Left kidney (tissue), 2 donors: Measurements from ENCODE around the gene GATA5. TPM values are rescaled to one million over a fixed set of nuclear protein-coding genes. Genes with fewer than 3 reads are reported as not detected.
"Not testable (repeated sequence)": the region's sequence is repeated elsewhere in the genome, so short reads cannot be mapped to it uniquely, and the experiment has no call there.

Experiments used
- DNase-seq: peaks from one replicate; pipeline ENCODE4 v3.0.0-alpha.2; 2013
- polyA plus RNA-seq: library from polyadenylated mRNA; unstranded; fragments of 120-200 nt; gene quantifications from one replicate; pipeline ENCODE4 v1.2.1, GENCODE V29; 2013; ENCODE audit not compliant: insufficient read length

Gene GATA5
- polyA plus RNA-seq, 1 donor, result 6.9 TPM

DNA sequence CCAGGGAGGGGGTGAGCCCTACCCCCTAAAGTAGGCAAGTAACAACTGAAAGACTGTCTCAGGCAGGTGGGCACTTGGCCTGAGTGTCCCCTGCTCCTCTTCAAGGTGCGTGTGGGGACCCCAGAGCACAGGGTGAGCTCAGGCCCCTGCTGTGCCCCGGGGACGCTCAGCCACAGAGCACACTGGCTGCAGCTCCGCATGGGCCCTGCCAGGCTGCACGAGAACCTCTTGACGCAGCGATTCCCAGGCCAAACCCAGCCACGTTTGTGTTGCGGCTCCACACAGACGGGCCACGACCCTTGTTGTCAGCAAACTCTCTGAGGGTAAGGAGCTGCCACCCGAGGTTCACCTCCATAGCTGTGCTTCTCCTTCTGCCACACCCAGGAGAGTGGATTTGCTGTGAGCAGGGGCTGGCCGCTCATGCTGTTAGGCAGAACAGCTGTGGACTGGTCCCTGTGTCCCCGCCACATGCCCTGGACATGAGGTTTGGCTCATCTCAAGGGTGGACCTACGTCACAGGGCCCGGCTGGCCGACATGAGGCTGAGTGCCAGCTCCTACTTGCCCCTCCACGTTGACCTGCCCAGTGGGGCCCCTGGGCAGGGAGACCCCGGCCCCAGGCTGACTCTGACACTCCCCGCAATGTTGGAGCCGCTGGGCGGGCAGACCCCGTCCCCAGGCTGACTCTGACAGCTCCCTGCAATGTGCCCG, 29.7 kb upstream of the GATA5 start:
- DNase-seq, result no peak

- DNase-seq, result no peak
Observed at GRCh38 chr20:62504323-62504722, 28.5 kb upstream of the GATA5 start.

DNA sequence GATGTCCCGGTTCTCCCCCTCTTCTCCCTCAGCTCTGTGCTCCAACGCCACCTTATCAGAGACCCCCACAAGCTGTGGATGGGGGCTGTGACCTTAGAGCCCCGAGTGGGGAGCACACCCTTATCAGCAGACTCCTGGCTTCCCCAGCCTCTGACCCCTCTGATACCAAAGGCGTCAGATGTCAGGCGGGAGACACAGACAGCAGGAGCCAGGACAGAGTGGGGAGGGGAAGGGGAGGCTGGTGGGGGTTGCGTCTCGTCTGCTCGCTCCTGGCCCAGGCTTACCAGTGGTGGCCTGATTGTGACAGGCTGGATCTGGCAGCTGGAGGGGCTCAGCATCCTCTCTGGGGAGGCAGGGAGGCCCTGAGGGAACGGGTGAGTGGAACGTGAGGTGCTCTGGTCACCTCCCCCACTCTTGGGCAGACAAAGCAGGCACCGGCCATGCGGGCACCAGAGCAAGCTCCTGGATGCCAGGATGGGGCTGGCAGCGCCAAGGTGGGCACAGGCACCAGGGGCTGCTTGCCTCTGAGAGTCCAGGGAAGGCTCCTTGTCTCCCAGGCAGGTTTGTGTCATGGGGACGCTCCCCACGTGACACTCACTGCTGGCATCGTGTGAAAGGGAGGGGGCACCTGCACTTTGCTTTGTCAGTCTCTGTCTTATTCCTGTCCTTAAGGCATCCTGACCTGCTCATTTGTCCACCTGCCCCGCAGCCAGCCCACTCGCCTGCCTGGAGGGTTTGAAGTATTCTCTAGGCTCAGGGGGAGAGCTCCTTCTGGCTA, 27.8 kb upstream of the GATA5 start:
- no peak for DNase-seq

GRCh38 chr20:62502496-62503095, 26.8 kb upstream of the GATA5 start:
- DNase-seq, result no peak

DNA sequence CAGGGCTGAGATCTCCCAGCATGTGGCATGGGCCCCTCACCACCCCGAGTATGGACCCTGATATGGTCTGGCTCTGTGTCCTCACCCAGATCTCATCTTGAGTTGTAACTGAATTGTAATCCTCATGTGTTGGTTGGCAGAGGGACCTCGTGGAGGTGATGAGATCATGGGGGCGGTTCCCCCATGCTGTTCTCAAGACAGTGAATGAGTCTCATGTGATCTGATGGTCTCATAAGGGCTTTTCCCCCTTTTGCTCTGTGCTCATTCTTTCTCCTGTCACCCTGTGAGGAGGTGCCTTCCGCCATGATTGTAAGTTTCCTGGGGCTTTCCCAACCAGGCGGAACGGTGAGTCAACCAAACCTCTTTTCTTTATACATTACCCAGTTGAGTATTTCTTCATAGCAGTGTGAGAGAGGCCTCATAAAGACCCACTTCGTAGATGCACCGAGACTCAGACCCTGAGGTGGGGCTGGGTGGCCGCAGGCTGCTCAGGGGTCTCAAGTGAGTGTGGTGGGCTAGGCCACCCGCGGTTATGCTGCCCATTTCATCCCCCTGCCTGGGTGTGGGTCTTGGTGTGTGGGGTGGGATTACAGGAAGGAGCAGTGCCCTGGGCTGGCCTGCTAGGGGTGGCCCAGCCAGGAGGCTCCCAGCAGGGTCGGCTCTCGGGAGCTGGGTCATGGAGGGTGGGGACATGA, 26.2 kb upstream of the GATA5 start:
- DNase-seq, result no peak

- no peak for DNase-seq
Observed at GRCh38 chr20:62500237-62500864, 24.6 kb upstream of the GATA5 start.

DNA sequence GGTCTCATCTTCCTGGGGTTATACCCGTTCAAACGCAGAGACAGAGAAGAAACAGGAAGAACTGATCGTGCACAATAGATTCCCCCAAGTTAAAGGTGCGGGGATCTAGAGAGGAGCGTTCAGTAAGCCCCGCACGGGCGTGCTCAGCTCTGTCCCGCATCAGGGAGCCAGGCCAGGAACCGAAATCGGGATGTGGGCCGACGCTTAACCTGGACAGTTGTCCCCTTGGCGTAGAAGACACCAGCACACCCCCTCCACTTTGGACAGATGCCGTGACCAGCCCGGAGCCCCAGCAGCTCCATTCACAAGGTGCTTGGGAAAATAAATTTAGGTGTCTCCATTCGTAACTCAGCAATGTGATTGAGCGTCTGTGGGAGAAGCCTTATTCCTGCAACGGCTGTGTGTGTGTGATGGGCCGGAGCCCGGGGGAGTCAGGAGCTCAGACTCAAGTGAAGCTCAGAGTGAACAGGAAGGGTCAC, 24.0 kb upstream of the GATA5 start:
- no peak for DNase-seq

DNA sequence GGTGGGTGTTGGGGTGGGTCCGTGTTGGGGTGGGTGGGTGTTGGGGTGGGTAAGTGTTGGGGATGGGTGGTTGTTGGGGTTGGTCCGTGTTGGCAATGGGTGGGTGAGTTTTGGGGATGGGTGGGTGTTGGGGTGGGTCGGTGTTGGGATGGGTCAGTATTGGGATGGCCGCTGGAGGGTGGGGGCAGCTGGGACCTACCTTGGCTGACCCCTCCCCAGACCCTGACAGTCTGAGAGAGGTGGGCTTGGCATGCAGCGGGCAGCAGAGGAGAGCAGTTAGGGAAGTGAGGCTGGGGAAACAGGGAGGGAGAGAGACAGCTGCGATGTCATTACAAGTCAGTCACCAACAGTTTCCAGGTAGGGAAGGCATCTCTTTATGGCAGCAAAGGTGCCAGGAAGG, 23.1 kb upstream of the GATA5 start:
- DNase-seq, result no peak

DNA sequence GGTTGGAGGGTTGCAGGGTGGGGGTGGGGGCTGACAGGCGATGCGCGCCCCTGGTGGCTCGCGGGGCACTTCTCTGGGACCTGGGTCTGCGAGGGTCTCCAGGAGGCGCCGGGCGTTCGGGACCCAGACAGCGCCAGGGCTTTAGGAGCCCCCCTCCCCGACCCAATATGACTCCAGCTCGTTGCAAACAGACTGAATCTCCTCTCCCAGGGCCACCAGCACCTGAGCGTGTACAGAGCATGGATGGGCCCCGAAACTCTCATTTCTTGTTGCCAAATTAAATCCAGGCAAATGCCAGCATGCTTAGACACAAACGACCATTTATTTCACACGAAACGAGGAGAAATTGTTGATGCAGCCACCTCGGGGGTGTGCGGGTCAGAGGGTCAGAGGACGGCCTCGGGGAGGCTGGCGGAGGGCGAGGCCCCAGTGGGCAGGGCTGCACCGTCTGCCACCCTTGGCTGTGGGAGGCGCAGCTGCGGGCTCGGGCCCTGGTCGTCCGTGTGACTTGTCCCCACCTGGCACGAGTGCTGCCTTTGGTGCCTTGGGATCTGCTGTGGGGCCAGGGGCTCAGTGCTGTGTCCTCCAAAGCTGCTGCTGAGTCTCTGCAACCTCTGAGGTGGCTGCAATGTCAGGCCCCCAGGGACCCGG, 20.9 kb upstream of the GATA5 start:
- DNase-seq, result no peak

- no peak for DNase-seq
Observed at GRCh38 chr20:62495749-62496567, 20.2 kb upstream of the GATA5 start.

- no peak for DNase-seq
Observed at GRCh38 chr20:62494980-62495748, 19.4 kb upstream of the GATA5 start.

DNA sequence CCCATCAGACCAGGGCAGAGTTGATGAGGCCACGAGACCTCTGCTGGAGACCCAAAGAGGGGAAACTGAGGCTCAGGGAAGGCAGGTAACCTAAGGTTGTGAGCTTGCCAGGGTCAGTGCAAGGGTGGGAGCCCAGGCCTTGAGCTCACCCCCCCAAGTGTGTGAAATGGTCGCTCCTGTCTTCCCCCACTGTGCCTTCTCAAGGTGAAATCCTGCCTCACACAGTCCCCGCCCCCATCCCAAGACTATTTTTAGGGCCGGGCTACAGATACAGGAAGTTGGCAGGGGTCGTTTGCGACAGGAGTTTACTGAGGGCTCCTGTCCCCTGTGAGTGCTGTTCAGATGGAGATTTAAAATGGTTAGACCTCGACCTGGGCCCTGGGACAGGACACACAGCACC, 18.7 kb upstream of the GATA5 start:
- DNase-seq, result no peak

DNA sequence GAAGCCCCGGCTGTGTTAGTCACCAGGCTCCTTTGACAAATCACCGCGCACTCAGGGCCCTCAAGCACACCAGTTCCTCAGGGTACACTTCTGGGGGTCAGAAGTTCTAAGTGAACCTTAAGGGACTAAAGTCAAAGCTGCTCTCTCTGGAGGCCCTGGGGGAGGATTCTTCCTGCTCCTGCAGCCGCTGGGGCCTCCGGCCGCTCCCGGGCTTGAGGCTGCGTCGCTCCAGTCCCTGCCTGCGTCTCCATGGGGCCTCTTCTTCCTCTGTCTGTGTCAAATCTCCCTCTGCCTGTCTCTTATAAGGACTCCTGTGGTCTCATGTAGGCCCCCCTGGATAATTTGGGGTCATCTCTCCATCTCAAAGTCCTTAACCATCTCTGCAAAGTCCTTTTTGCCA, 18.1 kb upstream of the GATA5 start:
- no peak for DNase-seq

GRCh38 chr20:62493253-62493885, 17.6 kb upstream of the GATA5 start:
- no peak for DNase-seq

- DNase-seq, result no peak
Observed at GRCh38 chr20:62492711-62493110, 16.9 kb upstream of the GATA5 start.

DNA sequence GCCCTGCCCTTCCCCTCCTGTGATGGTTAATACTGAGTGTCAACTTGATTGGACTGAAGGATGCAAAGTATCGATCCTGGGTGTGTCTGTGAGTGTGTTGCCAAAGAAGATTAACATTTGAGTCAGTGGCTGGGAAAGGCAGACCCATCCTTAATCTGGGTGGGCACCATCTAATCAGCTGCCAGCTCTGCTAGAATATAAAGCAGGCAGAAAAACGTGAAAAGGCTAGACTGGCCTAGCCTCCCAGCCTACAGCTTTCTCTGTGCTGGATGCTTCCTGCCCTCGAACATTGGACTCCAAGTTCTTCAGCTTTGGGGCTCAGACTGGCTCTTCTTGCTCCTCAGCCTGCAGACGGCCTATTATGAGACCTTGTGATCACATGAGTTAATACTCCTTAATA, 15.0 kb upstream of the GATA5 start:
- not testable (repeated sequence) for DNase-seq

DNA sequence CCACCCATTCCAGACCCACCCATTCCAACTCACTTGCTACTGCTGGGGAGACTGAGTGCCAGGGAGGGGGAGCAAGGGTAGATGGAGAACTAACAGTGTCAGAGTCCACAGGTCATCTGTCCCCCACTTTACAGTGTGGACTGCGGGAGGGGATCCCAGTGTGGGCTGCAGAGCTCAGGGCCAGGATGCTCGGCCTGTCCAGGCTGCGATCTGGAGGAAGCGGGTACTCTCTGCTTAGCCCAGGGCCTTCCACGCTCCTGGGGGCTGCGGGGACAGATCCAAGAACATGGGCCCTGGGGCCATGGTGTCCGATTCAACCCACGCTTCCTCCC, 14.1 kb upstream of the GATA5 start:
- no peak for DNase-seq

GRCh38 chr20:62489186-62489931, 13.6 kb upstream of the GATA5 start:
- DNase-seq, result no peak

DNA sequence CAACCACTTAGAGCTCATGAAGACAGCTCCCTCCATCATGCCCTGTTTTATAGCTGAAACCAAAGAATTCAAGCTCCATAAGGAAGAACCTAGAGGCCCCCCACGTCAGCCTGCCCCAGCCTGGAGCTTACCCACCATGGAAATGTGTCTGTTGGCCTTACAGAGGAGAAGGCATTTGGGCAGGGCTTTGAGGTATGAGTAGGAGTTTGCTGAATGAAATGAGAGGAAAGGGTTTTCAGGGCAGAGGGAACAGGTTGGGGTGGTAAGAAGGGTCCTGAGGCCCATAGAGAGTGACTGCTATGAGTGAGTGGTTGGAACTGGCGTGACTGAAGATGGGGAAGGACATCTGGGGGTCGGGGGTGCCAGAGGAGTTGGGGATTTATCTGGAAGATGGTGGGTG, 12.7 kb upstream of the GATA5 start:
- no peak for DNase-seq
